K562 (cell line): ENCODE data around the gene ARL6IP6.

Experiments used
- CEBPG ChIP-seq, 3 experiments: fragments of 200-800 bp in 1 of 3; sonication (Bioruptor generic) in 1 of 3; sonication (generic) in 1 of 3; formaldehyde crosslinking in 1 of 3; IDR thresholded peaks in 2 of 3; conservative IDR thresholded peaks in 1 of 3; 2 replicates each; pipeline versions ENCODE4 v1.6.1 to v1.8.0; 2016 to 2022; ENCODE audit warnings: missing compliant biosample characterization in 2 of 3, missing genetic modification characterization in 2 of 3, mild to moderate bottlenecking in 1 of 3, missing genetic modification reagents in 1 of 3
- E2F6 ChIP-seq, 2 experiments: IDR thresholded peaks; 2 replicates each; pipeline ENCODE4 v1.6.1; 2011; ENCODE audit warnings: borderline replicate concordance in 1 of 2, control low read depth in 1 of 2, low read depth in 1 of 2, low read length in 1 of 2, mild to moderate bottlenecking in 1 of 2, mixed read lengths in 1 of 2, moderate library complexity in 1 of 2; ENCODE audit not compliant: insufficient read depth in 1 of 2, insufficient read length in 1 of 2, poor library complexity in 1 of 2, severe bottlenecking in 1 of 2; ENCODE audit errors: extremely low read depth in 1 of 2
- KDM1A ChIP-seq, 2 experiments: fragments of 450-650 bp; IDR thresholded peaks; 2 replicates each; pipeline ENCODE4 v1.6.1; 2016; ENCODE audit warnings: mild to moderate bottlenecking in 2 of 2
- KLF1 ChIP-seq: fragments of 450-650 bp; IDR thresholded peaks from 2 replicates; pipeline ENCODE4 v1.6.1; 2016; ENCODE audit warnings: missing genetic modification characterization, missing compliant biosample characterization
- THRA ChIP-seq: fragments of 450-650 bp; IDR thresholded peaks from 2 replicates; pipeline ENCODE4 v1.6.1; 2017; ENCODE audit warnings: mild to moderate bottlenecking, moderate library complexity

- TF ChIP-seq CEBPG (CRISPR knock-in tag; IDR thresholded peaks at IDR 0.05) (no peak), CEBPG (tag; conservative IDR thresholded peaks at IDR 0.05 in 1 of 2, IDR thresholded peaks at IDR 0.05 in 1 of 2) (no peak), KDM1A (IDR thresholded peaks at IDR 0.05) (no peak), KLF1 (tag) (no peak), E2F6 (IDR thresholded peaks at IDR 0.05; ENCODE audit: borderline replicate concordance in 1 of 2, extremely low read depth in 1 of 2, insufficient read depth in 1 of 2, insufficient read length in 1 of 2, low read depth in 1 of 2, low read length in 1 of 2, poor library complexity in 1 of 2, severe bottlenecking in 1 of 2) (no peak), THRA (no peak)
Observed at GRCh38 chr2:152674334-152674733, 44.1 kb upstream of the ARL6IP6 start.
